T-helper 17 cell (primary cell): ENCODE data around the gene ERG. TPM values are rescaled to one million over a fixed set of nuclear protein-coding genes. Genes with fewer than 3 reads are reported as not detected.

Experiments used
- ATAC-seq: fragments of 150-1000 bp; cut with Tn5 transposase; 2 replicates; pipeline ENCODE4 v1.10.0; 2021; ENCODE audit warnings: mild to moderate bottlenecking, moderate library complexity
- DNase-seq, 3 donors: peaks; one replicate each; pipeline versions ENCODE4 v3.0.0 to v3.0.0-alpha.2; 2020 to 2021
- H3K9me3 ChIP-seq: one replicate; pipeline ENCODE4 v1.7.0; 2013; ENCODE audit warnings: low read length, mild to moderate bottlenecking; ENCODE audit not compliant: control insufficient read depth, poor library complexity, severe bottlenecking
- H3K27ac Mint-ChIP-seq: one replicate; pipeline ENCODE4 v1.8.0; 2022; ENCODE audit warnings: mild to moderate bottlenecking, moderate library complexity, mixed read lengths
- H3K27me3 Mint-ChIP-seq: one replicate; pipeline ENCODE4 v1.8.0; 2022; ENCODE audit warnings: mixed read lengths
- H3K36me3 Mint-ChIP-seq: one replicate; pipeline ENCODE4 v1.8.0; 2022; ENCODE audit warnings: low read depth, mixed read lengths
- H3K4me1 Mint-ChIP-seq: one replicate; pipeline ENCODE4 v1.8.0; 2022; ENCODE audit warnings: mild to moderate bottlenecking, mixed read lengths
- H3K4me3 Mint-ChIP-seq: one replicate; pipeline ENCODE4 v1.8.0; 2022; ENCODE audit warnings: mild to moderate bottlenecking, moderate library complexity, mixed read lengths
- total RNA-seq, 4 donors: library from RNA in 2 of 4; stranded (reverse) in 2 of 4; gene quantifications; one replicate each; pipeline ENCODE4 v1.2.3 and lab custom pipeline; 2022 to 2026

The ERG gene
- total RNA-seq, 2 donors from 2014 or later, result not detected

- Mint-ChIP-seq H3K4me3 (no peak overlapping the region), H3K27ac (no peak overlapping the region), H3K27me3 (peaks cover 4% of the 10 kb centered on the region), H3K36me3 (peaks cover 2% of the 10 kb centered on the region), H3K4me1 (no peaks in the 10 kb centered on the region)
- no peak for DNase-seq
- H3K9me3 ChIP-seq, result no peaks in the 10 kb centered on the region
- ATAC-seq, result no peak
Observed at GRCh38 chr21:38433471-38433870, 64.8 kb downstream of the ERG start.

GRCh38 chr21:38430401-38430984, 67.8 kb downstream of the ERG start:
- Mint-ChIP-seq H3K27me3 (peaks cover 4% of the 10 kb centered on the region), H3K36me3 (no peaks in the 10 kb centered on the region), H3K4me3 (no peak overlapping the region), H3K4me1 (no peaks in the 10 kb centered on the region), H3K27ac (no peak overlapping the region)
- DNase-seq, result no peak
- ATAC-seq, result no peak
- no peaks in the 10 kb centered on the region for H3K9me3 ChIP-seq

- H3K27ac Mint-ChIP-seq, result no peak overlapping the region
Observed at GRCh38 chr21:38429011-38429410, 69.3 kb downstream of the ERG start.

GRCh38 chr21:38428211-38428610, 70.1 kb downstream of the ERG start:
- no peak for DNase-seq
- ATAC-seq, result no peak
- no peak overlapping the region for H3K4me3 Mint-ChIP-seq
- no peaks in the 10 kb centered on the region for H3K9me3 ChIP-seq
- H3K36me3 Mint-ChIP-seq, result no peaks in the 10 kb centered on the region
- peaks cover 23% of the 10 kb centered on the region for H3K27me3 Mint-ChIP-seq
- H3K4me1 Mint-ChIP-seq, result no peaks in the 10 kb centered on the region
- no peak overlapping the region for H3K27ac Mint-ChIP-seq

More at GRCh38 chr21:38429011-38429410, 69.3 kb downstream of the ERG start:
- no peaks in the 10 kb centered on the region for H3K9me3 ChIP-seq
- Mint-ChIP-seq H3K36me3 (no peaks in the 10 kb centered on the region), H3K27me3 (peaks cover 16% of the 10 kb centered on the region), H3K4me1 (no peaks in the 10 kb centered on the region), H3K4me3 (no peak overlapping the region)
- ATAC-seq, result no peak
- DNase-seq, result no peak

- H3K9me3 ChIP-seq, result no peaks in the 10 kb centered on the region
- Mint-ChIP-seq H3K27me3 (peaks cover 34% of the 10 kb centered on the region), H3K4me1 (no peaks in the 10 kb centered on the region), H3K36me3 (no peaks in the 10 kb centered on the region), H3K27ac (no peak overlapping the region), H3K4me3 (no peak overlapping the region)
- ATAC-seq (no peak), DNase-seq (no peak)
Observed at GRCh38 chr21:38424305-38425019, 73.8 kb downstream of the ERG start.

- ATAC-seq (no peak), DNase-seq (no peak)
- H3K4me1 Mint-ChIP-seq, result no peaks in the 10 kb centered on the region
- H3K4me3 Mint-ChIP-seq, result no peak overlapping the region
- no peak overlapping the region for H3K27ac Mint-ChIP-seq
- H3K36me3 Mint-ChIP-seq, result no peaks in the 10 kb centered on the region
- H3K27me3 Mint-ChIP-seq, result peaks cover 34% of the 10 kb centered on the region
- no peaks in the 10 kb centered on the region for H3K9me3 ChIP-seq
Observed at GRCh38 chr21:38422082-38422481, 76.2 kb downstream of the ERG start.

- H3K27ac Mint-ChIP-seq, result no peak overlapping the region
- H3K27me3 Mint-ChIP-seq, result peaks cover 29% of the 10 kb centered on the region
- no peak overlapping the region for H3K4me3 Mint-ChIP-seq
- H3K4me1 Mint-ChIP-seq, result no peaks in the 10 kb centered on the region
- no peaks in the 10 kb centered on the region for H3K36me3 Mint-ChIP-seq
- ATAC-seq (no peak), DNase-seq (no peak)
- H3K9me3 ChIP-seq, result no peaks in the 10 kb centered on the region
Observed at GRCh38 chr21:38420140-38420539, 78.1 kb downstream of the ERG start.

GRCh38 chr21:38417726-38418125, 80.6 kb downstream of the ERG start:
- Mint-ChIP-seq H3K4me3 (no peak overlapping the region), H3K4me1 (no peaks in the 10 kb centered on the region), H3K27ac (no peak overlapping the region), H3K36me3 (no peaks in the 10 kb centered on the region), H3K27me3 (peaks cover 9% of the 10 kb centered on the region)
- no peak for DNase-seq
- H3K9me3 ChIP-seq, result no peaks in the 10 kb centered on the region
- no peak for ATAC-seq

- Mint-ChIP-seq H3K36me3 (no peaks in the 10 kb centered on the region), H3K4me1 (no peaks in the 10 kb centered on the region), H3K27ac (no peak overlapping the region), H3K4me3 (no peak overlapping the region), H3K27me3 (peaks cover 9% of the 10 kb centered on the region)
- no peak for DNase-seq
- no peak for ATAC-seq
- no peaks in the 10 kb centered on the region for H3K9me3 ChIP-seq
Observed at GRCh38 chr21:38416791-38417190, 81.5 kb downstream of the ERG start.

- Mint-ChIP-seq H3K4me1 (no peaks in the 10 kb centered on the region), H3K36me3 (no peaks in the 10 kb centered on the region), H3K27me3 (no peaks in the 10 kb centered on the region), H3K27ac (no peak overlapping the region), H3K4me3 (no peak overlapping the region)
- no peaks in the 10 kb centered on the region for H3K9me3 ChIP-seq
- ATAC-seq (no peak), DNase-seq (no peak)
Observed at GRCh38 chr21:38413958-38414548, 84.2 kb downstream of the ERG start.

GRCh38 chr21:38410466-38410865, 87.8 kb downstream of the ERG start:
- H3K4me1 Mint-ChIP-seq, result no peaks in the 10 kb centered on the region
- no peaks in the 10 kb centered on the region for H3K9me3 ChIP-seq
- H3K4me3 Mint-ChIP-seq, result no peak overlapping the region
- no peak for DNase-seq
- no peak overlapping the region for H3K27ac Mint-ChIP-seq
- H3K27me3 Mint-ChIP-seq, result peaks cover 1% of the 10 kb centered on the region
- H3K36me3 Mint-ChIP-seq, result no peaks in the 10 kb centered on the region
- no peak for ATAC-seq

GRCh38 chr21:38409907-38410306, 88.4 kb downstream of the ERG start:
- H3K9me3 ChIP-seq, result no peaks in the 10 kb centered on the region
- ATAC-seq (no peak), DNase-seq (no peak)
- no peaks in the 10 kb centered on the region for H3K36me3 Mint-ChIP-seq
- no peak overlapping the region for H3K4me3 Mint-ChIP-seq
- no peaks in the 10 kb centered on the region for H3K4me1 Mint-ChIP-seq
- no peak overlapping the region for H3K27ac Mint-ChIP-seq
- peaks cover 5% of the 10 kb centered on the region for H3K27me3 Mint-ChIP-seq

- Mint-ChIP-seq H3K36me3 (no peaks in the 10 kb centered on the region), H3K27me3 (peaks cover 12% of the 10 kb centered on the region), H3K4me3 (no peak overlapping the region), H3K4me1 (no peaks in the 10 kb centered on the region), H3K27ac (no peak overlapping the region)
- DNase-seq (no peak), ATAC-seq (no peak)
- H3K9me3 ChIP-seq, result no peaks in the 10 kb centered on the region
Observed at GRCh38 chr21:38404177-38404576, 94.1 kb downstream of the ERG start.

GRCh38 chr21:38402795-38403194, 95.5 kb downstream of the ERG start:
- H3K36me3 Mint-ChIP-seq, result no peaks in the 10 kb centered on the region
- H3K4me3 Mint-ChIP-seq, result no peak overlapping the region
- H3K27me3 Mint-ChIP-seq, result peaks cover 12% of the 10 kb centered on the region
- DNase-seq, result no peak
- no peaks in the 10 kb centered on the region for H3K9me3 ChIP-seq
- H3K4me1 Mint-ChIP-seq, result no peaks in the 10 kb centered on the region
- H3K27ac Mint-ChIP-seq, result no peak overlapping the region
- no peak for ATAC-seq
